HEK293T (cell line): Measurements from ENCODE around the gene IRF8.

ENCODE experiments used
- ARNT ChIP-seq: fragments of 450-650 bp; IDR thresholded peaks from 2 replicates; pipeline ENCODE4 v1.6.1; 2017; ENCODE audit warnings: mild to moderate bottlenecking
- BHLHE40 ChIP-seq: fragments of 450-650 bp; IDR thresholded peaks from 2 replicates; pipeline ENCODE4 v1.6.1; 2016; ENCODE audit warnings: mild to moderate bottlenecking, moderate library complexity, borderline replicate concordance
- FOXK2 ChIP-seq: fragments of 450-650 bp; IDR thresholded peaks from 2 replicates; pipeline ENCODE4 v1.6.1; 2016; ENCODE audit warnings: mild to moderate bottlenecking
- SP1 ChIP-seq: fragments of 450-650 bp; IDR thresholded peaks from 2 replicates; pipeline ENCODE4 v1.6.1; 2017
- TARDBP ChIP-seq: fragments of 450-650 bp; IDR thresholded peaks from 2 replicates; pipeline ENCODE4 v1.6.1; 2016

DNA sequence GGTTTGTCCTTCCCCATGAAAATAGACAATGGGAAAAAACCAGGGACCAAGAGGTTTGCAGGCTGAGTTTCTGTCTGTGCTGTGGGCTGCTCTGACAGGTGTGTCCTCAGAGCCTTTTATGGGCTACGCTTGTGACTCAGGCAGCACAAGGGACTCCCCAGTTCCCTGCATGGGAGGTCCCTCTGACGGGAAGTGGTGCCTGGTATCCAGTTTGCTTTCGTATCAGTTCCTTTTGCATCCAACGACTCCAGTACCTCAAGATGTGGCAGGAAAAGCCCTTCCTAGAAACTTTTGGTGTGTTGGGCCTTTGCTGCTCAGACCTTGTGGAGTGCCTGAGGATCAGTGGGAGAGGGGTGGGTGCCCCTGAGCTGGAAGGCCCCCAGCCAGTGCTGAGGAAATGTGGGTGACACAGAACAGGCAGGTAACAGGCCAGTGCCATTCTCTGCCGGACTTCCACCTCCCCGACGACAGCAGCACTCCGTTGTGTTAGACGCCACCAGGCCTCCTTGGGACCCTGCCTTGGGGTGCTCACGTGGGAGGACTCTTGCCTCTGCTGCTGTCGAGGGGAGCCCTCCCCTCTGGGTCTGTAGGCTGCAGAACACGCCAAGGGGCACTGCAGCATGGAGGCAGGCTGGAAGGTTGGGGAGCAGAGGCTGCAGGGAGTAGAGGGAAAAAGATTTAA is 38.4 kb upstream of the IRF8 start:
- TF ChIP-seq TARDBP (no peak), ARNT (no peak), FOXK2 (no peak), SP1 (no peak), BHLHE40 (no peak)
